CD4-positive, alpha-beta memory T cell (primary cell): ENCODE data around the gene SETD1A. TPM values are rescaled to one million over a fixed set of nuclear protein-coding genes. Genes with fewer than 3 reads are reported as not detected.

ENCODE experiments used
- CTCF ChIA-PET: fragments of 350-600 bp; sonication (Branson Sonifier 250); formaldehyde crosslinking; loops from one replicate; lab custom pipeline; 2021; ENCODE audit warnings: inconsistent platforms; ENCODE audit not compliant: partially characterized antibody; lab: Charles Lee
- POLR2A ChIA-PET: fragments of 350-600 bp; sonication (Branson Sonifier 250); formaldehyde crosslinking; loops from one replicate; lab custom pipeline; 2021; ENCODE audit not compliant: partially characterized antibody; lab: Charles Lee
- DNase-seq, 5 donors: peaks; one replicate each; pipeline versions ENCODE4 v3.0.0 to v3.0.0-alpha.2; 2020 to 2022; ENCODE audit warnings: mixed read lengths in 1 of 5
- H3K27ac ChIP-seq: one replicate; pipeline ENCODE4 v1.7.0; 2013; ENCODE audit warnings: low read depth, low read length
- H3K27me3 ChIP-seq: 2 replicates; pipeline ENCODE4 v1.7.0; 2013; ENCODE audit warnings: mild to moderate bottlenecking, low read length, moderate library complexity; ENCODE audit not compliant: insufficient read depth
- H3K36me3 ChIP-seq: 2 replicates; pipeline ENCODE4 v1.7.0; 2013; ENCODE audit warnings: mild to moderate bottlenecking, low read length, moderate library complexity; ENCODE audit not compliant: insufficient read depth
- H3K4me1 ChIP-seq: 2 replicates; pipeline ENCODE4 v1.7.0; 2013; ENCODE audit warnings: mild to moderate bottlenecking, low read length, moderate library complexity; ENCODE audit not compliant: insufficient read depth
- H3K4me3 ChIP-seq, 2 donors: one replicate each; pipeline ENCODE4 v1.7.0; 2013; ENCODE audit warnings: low read length in 2 of 2, mild to moderate bottlenecking in 1 of 2
- H3K9me3 ChIP-seq, 2 donors: one replicate each; pipeline ENCODE4 v1.7.0; 2013; ENCODE audit warnings: low read length in 2 of 2, control low read depth in 1 of 2; ENCODE audit not compliant: control insufficient read depth in 1 of 2
- H3K27ac Mint-ChIP-seq, 7 donors: one replicate each; pipeline ENCODE4 v1.8.0; 2020 to 2021; ENCODE audit warnings: mixed read lengths in 7 of 7, mild to moderate bottlenecking in 6 of 7, inconsistent platforms in 3 of 7, moderate library complexity in 3 of 7
- H3K27me3 Mint-ChIP-seq, 2 donors: one replicate each; pipeline ENCODE4 v1.8.0; 2020 to 2021; ENCODE audit warnings: mixed read lengths in 2 of 2
- H3K36me3 Mint-ChIP-seq, 2 donors: one replicate each; pipeline ENCODE4 v1.8.0; 2020 to 2021; ENCODE audit warnings: mixed read lengths in 2 of 2, inconsistent platforms in 1 of 2, mild to moderate bottlenecking in 1 of 2
- H3K4me1 Mint-ChIP-seq, 4 donors: one replicate each; pipeline ENCODE4 v1.8.0; 2020 to 2021; ENCODE audit warnings: mixed read lengths in 4 of 4, mild to moderate bottlenecking in 1 of 4
- H3K4me3 Mint-ChIP-seq, 8 donors: one replicate each; pipeline ENCODE4 v1.8.0; 2020 to 2021; ENCODE audit warnings: mixed read lengths in 8 of 8, mild to moderate bottlenecking in 7 of 8, moderate library complexity in 6 of 8, inconsistent platforms in 3 of 8
- H3K9me3 Mint-ChIP-seq, 8 donors: one replicate each; pipeline ENCODE4 v1.8.0; 2020 to 2021; ENCODE audit warnings: mixed read lengths in 8 of 8, mild to moderate bottlenecking in 5 of 8, inconsistent platforms in 3 of 8, moderate library complexity in 1 of 8
- intact Hi-C: fragments of 100-400 bp; cut with micrococcal nuclease; formaldehyde crosslinking; loops from one replicate; pipeline ENCODE4 v1.15.1; 2023
- polyA plus RNA-seq, 2 donors: library from polyadenylated mRNA; unstranded; fragments of 300-500 nt; fragmentation: Illumina TruSeq; gene quantifications; one replicate each; pipeline ENCODE4 v1.2.3, GENCODE V29; 2021
- total RNA-seq, 2 experiments: library from RNA; stranded (reverse); gene quantifications; one replicate each; pipeline ENCODE4 v1.2.3, GENCODE V29; 2021

Gene SETD1A
- total and polyA plus RNA-seq, 4 experiments from 2014 or later, result 5.6 to 33.2 (median 32.1) TPM; not detected in 1

GRCh38 chr16:30951193-30951592 is 6.4 kb upstream of the SETD1A start:
- H3K27me3 Mint-ChIP-seq, result no peaks in the 10 kb centered on the region
- peak overlapping the region in 1 of 8 donors; percentile 50 for H3K4me3 Mint-ChIP-seq
- ChIA-PET CTCF (interaction anchor here (1.1 to 5.9 kb wide), 2 partner anchors 9 to 33 kb away, joined by 3 to 65 read pairs; no protein-coding TSS in a partner anchor), POLR2A (no interaction called here)
- peaks cover 11 to 37% (median 20%) of the 10 kb centered on the region in 4 donors for H3K4me1 Mint-ChIP-seq
- H3K36me3 Mint-ChIP-seq, result peaks cover 0 to 3% of the 10 kb centered on the region in 2 donors
- Histone ChIP-seq H3K4me3 (no peak overlapping the region), H3K36me3 (no peaks in the 10 kb centered on the region), H3K4me1 (peaks cover 22% of the 10 kb centered on the region), H3K9me3 (no peaks in the 10 kb centered on the region), H3K27me3 (no peaks in the 10 kb centered on the region), H3K27ac (no peak overlapping the region)
- no peak for DNase-seq
- H3K27ac Mint-ChIP-seq, result peak overlapping the region in 1 of 7 donors; percentile 23
- intact Hi-C loops, result loop anchor here (10.0 kb wide), 1 partner anchor 914 kb away; no protein-coding TSS in a partner anchor
- no peaks in the 10 kb centered on the region for H3K9me3 Mint-ChIP-seq

GRCh38 chr16:30951750-30952149 is 5.8 kb upstream of the SETD1A start:
- Histone ChIP-seq H3K27me3 (no peaks in the 10 kb centered on the region), H3K9me3 (no peaks in the 10 kb centered on the region), H3K27ac (no peak overlapping the region), H3K4me3 (no peak overlapping the region), H3K4me1 (peaks cover 26% of the 10 kb centered on the region), H3K36me3 (no peaks in the 10 kb centered on the region)
- POLR2A ChIA-PET, result no interaction called here
- H3K27ac Mint-ChIP-seq, result no peak overlapping the region
- peaks cover 11 to 37% (median 20%) of the 10 kb centered on the region in 4 donors for H3K4me1 Mint-ChIP-seq
- no peaks in the 10 kb centered on the region for H3K27me3 Mint-ChIP-seq
- H3K36me3 Mint-ChIP-seq, result peaks cover 0 to 3% of the 10 kb centered on the region in 2 donors
- H3K4me3 Mint-ChIP-seq, result peak overlapping the region in 3 of 8 donors; percentile 8 to 38 (median 10)
- H3K9me3 Mint-ChIP-seq, result no peaks in the 10 kb centered on the region
- DNase-seq, result no peak
- CTCF ChIA-PET, result interaction anchor here (0.7 to 5.9 kb wide), 3 partner anchors 10 to 33 kb away, joined by 3 to 65 read pairs (median 3); no protein-coding TSS in a partner anchor
- intact Hi-C loops, result loop anchor here (2.0 to 10.0 kb wide), 2 partner anchors 491 to 913 kb away; partner anchors contain the start of gene ZNF843

- H3K9me3 Mint-ChIP-seq, result peaks cover 0 to 4% (median 0%) of the 10 kb centered on the region in 8 donors
Measured at GRCh38 chr16:30953111-30953510, 4.4 kb upstream of the SETD1A start.

GRCh38 chr16:30953511-30954124 is 3.9 kb upstream of the SETD1A start:
- Mint-ChIP-seq H3K9me3 (peaks cover 0 to 4% (median 0%) of the 10 kb centered on the region in 8 donors), H3K4me3 (peak overlapping the region in 1 of 8 donors; percentile 52), H3K4me1 (peaks cover 13 to 41% (median 27%) of the 10 kb centered on the region in 4 donors), H3K27ac (peak overlapping the region in 3 of 7 donors; percentile 31 to 73 (median 35)), H3K27me3 (peaks cover 0 to 4% of the 10 kb centered on the region in 2 donors), H3K36me3 (peaks cover 0 to 14% of the 10 kb centered on the region in 2 donors)
- H3K27me3 ChIP-seq, result no peaks in the 10 kb centered on the region
- ChIA-PET POLR2A (interaction anchor here (1.0 to 1.6 kb wide), 4 partner anchors 12 to 491 kb away, joined by 3 to 9 read pairs (median 5); no protein-coding TSS in a partner anchor), CTCF (interaction anchor here (0.7 to 5.9 kb wide), 12 partner anchors 12 to 915 kb away, joined by 3 to 65 read pairs (median 4); partner anchors contain the start of gene HSD3B7)
- peak; percentile 54 to 71 (median 59) for DNase-seq
- no peak overlapping the region for H3K27ac ChIP-seq
- H3K4me1 ChIP-seq, result peaks cover 32% of the 10 kb centered on the region
- intact Hi-C loops, result loop anchor here (2.0 to 10.0 kb wide), 2 partner anchors 489 to 911 kb away; partner anchors contain the start of gene ZNF843
- H3K4me3 ChIP-seq, result no peak overlapping the region
- H3K36me3 ChIP-seq, result no peaks in the 10 kb centered on the region
- no peaks in the 10 kb centered on the region for H3K9me3 ChIP-seq

More at GRCh38 chr16:30953111-30953510, 4.4 kb upstream of the SETD1A start:
- Mint-ChIP-seq H3K36me3 (peaks cover 0 to 11% of the 10 kb centered on the region in 2 donors), H3K27me3 (peaks cover 0 to 4% of the 10 kb centered on the region in 2 donors), H3K4me1 (peaks cover 11 to 37% (median 24%) of the 10 kb centered on the region in 4 donors), H3K27ac (no peak overlapping the region), H3K4me3 (no peak overlapping the region)
- intact Hi-C loops, result loop anchor here (2.0 to 10.0 kb wide), 2 partner anchors 490 to 912 kb away; partner anchors contain the start of gene ZNF843
- Histone ChIP-seq H3K27ac (no peak overlapping the region), H3K36me3 (no peaks in the 10 kb centered on the region), H3K4me3 (no peak overlapping the region), H3K27me3 (no peaks in the 10 kb centered on the region), H3K9me3 (no peaks in the 10 kb centered on the region), H3K4me1 (peaks cover 29% of the 10 kb centered on the region)
- ChIA-PET POLR2A (interaction anchor here (1.0 to 1.6 kb wide), 3 partner anchors 11 to 492 kb away, joined by 3 to 9 read pairs (median 3); no protein-coding TSS in a partner anchor), CTCF (interaction anchor here (1.2 to 5.9 kb wide), 4 partner anchors 11 to 916 kb away, joined by 3 to 65 read pairs (median 12); no protein-coding TSS in a partner anchor)
- no peak for DNase-seq

GRCh38 chr16:30954993-30955392 is 2.6 kb upstream of the SETD1A start:
- intact Hi-C loops, result loop anchor here (5.0 to 10.0 kb wide), 2 partner anchors 42 to 910 kb away; no protein-coding TSS in a partner anchor
- Histone ChIP-seq H3K9me3 (no peaks in the 10 kb centered on the region), H3K4me1 (peaks cover 40% of the 10 kb centered on the region), H3K36me3 (peaks cover 10% of the 10 kb centered on the region), H3K4me3 (no peak overlapping the region), H3K27me3 (no peaks in the 10 kb centered on the region), H3K27ac (no peak overlapping the region)
- no peak for DNase-seq
- H3K27me3 Mint-ChIP-seq, result peaks cover 0 to 4% of the 10 kb centered on the region in 2 donors
- peaks cover 18 to 48% (median 33%) of the 10 kb centered on the region in 4 donors for H3K4me1 Mint-ChIP-seq
- peaks cover 0 to 4% (median 0%) of the 10 kb centered on the region in 8 donors for H3K9me3 Mint-ChIP-seq
- ChIA-PET POLR2A (no interaction called here), CTCF (interaction anchor here (1.3 to 5.9 kb wide), 6 partner anchors 13 to 914 kb away, joined by 3 to 65 read pairs (median 8); no protein-coding TSS in a partner anchor)
- H3K4me3 Mint-ChIP-seq, result peak overlapping the region in 1 of 8 donors; percentile 20
- peak overlapping the region in 3 of 7 donors; percentile 11 to 73 (median 41) for H3K27ac Mint-ChIP-seq
- H3K36me3 Mint-ChIP-seq, result peaks cover 6 to 24% of the 10 kb centered on the region in 2 donors

- Mint-ChIP-seq H3K27ac (peak overlapping the region; percentile 98 to 100 (median 99)), H3K4me3 (peak overlapping the region; percentile 95 to 99 (median 96)), H3K9me3 (peaks cover 0 to 4% (median 0%) of the 10 kb centered on the region in 8 donors), H3K36me3 (peaks cover 18 to 39% of the 10 kb centered on the region in 2 donors), H3K4me1 (peaks cover 13 to 44% (median 31%) of the 10 kb centered on the region in 4 donors), H3K27me3 (peaks cover 0 to 4% of the 10 kb centered on the region in 2 donors)
- H3K9me3 ChIP-seq, result no peaks in the 10 kb centered on the region
- H3K27ac ChIP-seq, result peak overlapping the region; percentile 92
- H3K36me3 ChIP-seq, result peaks cover 21% of the 10 kb centered on the region
- peaks cover 30% of the 10 kb centered on the region for H3K4me1 ChIP-seq
- POLR2A ChIA-PET, result interaction anchor here (0.6 to 2.5 kb wide), 14 partner anchors 9 to 913 kb away, joined by 3 to 16 read pairs (median 4); partner anchors contain the start of genes ARMC5, FUS, KAT8 and STX4
- H3K4me3 ChIP-seq, result peak overlapping the region; percentile 85 to 95
- CTCF ChIA-PET, result interaction anchor here (5.9 kb wide), 1 partner anchor 15 kb away, joined by 65 read pairs; no protein-coding TSS in a partner anchor
- peak; percentile 73 to 87 (median 78) for DNase-seq
- no peaks in the 10 kb centered on the region for H3K27me3 ChIP-seq
- intact Hi-C loops, result loop anchor here (1.0 to 10.0 kb wide), 9 partner anchors 8 to 908 kb away; partner anchors contain the start of genes ARMC5, CTF1, ORAI3 and STX4
Measured at GRCh38 chr16:30956601-30957455, 726 bp upstream of the SETD1A start.
